ENCODE data around the gene FLYWCH1. TPM values are rescaled to one million over a fixed set of nuclear protein-coding genes. Genes with fewer than 3 reads are reported as not detected.

The FLYWCH1 gene
- total and polyA plus RNA-seq, 10 of the 15 experiments (the other 5 are each of a cell fraction or from before 2014, with no cell fraction given) = 0.47 to 33.8 (median 11.2) TPM

DNA sequence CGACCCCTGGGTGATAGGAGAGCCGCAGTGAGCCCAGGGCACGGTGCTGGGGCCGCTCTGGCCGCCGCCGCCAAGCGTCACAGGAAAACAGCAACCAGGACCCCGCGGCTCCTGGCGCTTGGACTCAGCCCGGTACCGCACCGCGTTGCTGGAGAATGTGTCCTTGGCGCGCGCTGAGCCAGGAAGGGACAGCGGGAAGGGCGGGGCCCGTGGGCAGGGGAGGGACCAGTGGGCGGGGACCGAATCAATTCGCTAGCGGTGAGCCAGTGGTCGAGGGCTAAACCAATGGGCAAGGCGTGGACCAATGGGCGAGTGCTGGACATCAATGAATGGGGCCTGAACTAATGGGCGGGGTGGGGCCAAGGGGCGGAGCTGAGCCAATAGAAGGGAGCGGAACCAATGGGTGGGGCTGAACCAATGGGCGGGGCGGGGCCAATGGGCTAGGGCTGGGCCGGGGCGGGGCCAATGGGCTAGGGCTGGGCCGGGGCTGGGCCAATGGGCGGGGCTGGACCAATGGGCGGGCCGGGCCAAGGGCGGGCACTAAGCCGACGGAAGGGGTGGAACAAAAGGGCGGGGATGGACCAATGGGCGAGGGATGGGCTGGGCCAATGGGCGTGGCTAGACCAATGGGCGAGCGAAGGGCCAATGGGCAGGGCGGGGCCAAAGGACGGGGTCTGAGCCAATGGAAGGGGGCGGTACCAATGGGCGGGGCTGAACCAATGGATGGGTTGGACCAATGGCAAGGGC lies 6.3 kb upstream of the FLYWCH1 start:
- Histone ChIP-seq H3K79me2 (ENCODE audit: control insufficient read depth, insufficient read depth, low read length) (no peaks in the 10 kb centered on the region), H3K4me3 (peak overlapping the region; percentile 75), H4K20me1 (ENCODE audit: control insufficient read depth, insufficient read depth) (no peaks in the 10 kb centered on the region), H3K4me2 (ENCODE audit: control insufficient read depth, insufficient read depth) (peak overlapping the region; percentile 84), H3K4me1 (ENCODE audit: control insufficient read depth, insufficient read depth, low read length) (peaks cover 6% of the 10 kb centered on the region), H2AFZ (ENCODE audit: control insufficient read depth, low read depth, low read length) (peak overlapping the region; percentile 92), H3K9ac (ENCODE audit: control insufficient read depth, insufficient read depth, low read length) (peak overlapping the region; percentile 76), H3K36me3 (ENCODE audit: control insufficient read depth in 2 of 2, insufficient read depth in 2 of 2, low read length in 1 of 2) (no peaks in the 10 kb centered on the region), H3K27ac (ENCODE audit: control insufficient read depth, insufficient read depth) (peak overlapping the region; percentile 63; the same call in 1 of the 2 replicates), H3K27me3 (replicated peaks in 1 of 2; ENCODE audit: control insufficient read depth in 2 of 2, insufficient read depth in 2 of 2, low read length in 1 of 2) (no peaks in the 10 kb centered on the region), H3K9me3 (replicated peaks; ENCODE audit: control insufficient read depth, insufficient read depth, low read length) (no peaks in the 10 kb centered on the region)
- WGBS (ENCODE audit: insufficient coverage, insufficient replicate concordance, low lambda C conversion rate, missing lambda C conversion rate) = under 1% methylated on average over 46 of the region's 51 CpGs
- RAD21 ChIA-PET (ENCODE audit: unreplicated experiment) = interaction anchor here (0.6 to 1.2 kb wide), 6 partner anchors 15 to 133 kb away, joined by 3 to 8 read pairs (median 3); partner anchors contain the start of gene FLYWCH2
- CTCF ChIA-PET = interaction anchor here (0.7 to 4.3 kb wide), 8 partner anchors 8 to 750 kb away, joined by 3 to 29 read pairs (median 12); partner anchors contain the start of gene TRAF7
- intact Hi-C loops (cut with micrococcal nuclease; ENCODE audit: unreplicated experiment) (loop anchor here (2.0 to 5.0 kb wide), 4 partner anchors 13 to 77 kb away; partner anchors contain the start of genes FLYWCH2, KREMEN2 and PKMYT1), in situ Hi-C loops (cut with MboI) (no loop called here)
- ATAC-seq (peak; percentile 91), DNase-seq (ENCODE audit: low read depth, low spot score) (peak; percentile 94), FAIRE-seq (peak; percentile 97)
- SMC1A ChIA-PET (ENCODE audit: uncharacterized antibody, unreplicated experiment) = interaction anchor here (0.7 to 0.9 kb wide), 2 partner anchors 22 to 34 kb away, joined by 3 read pairs; partner anchors contain the start of gene FLYWCH2
- BruUV-seq (replicated peaks) = no TSS peak
- POLR2A ChIA-PET = interaction anchor here (0.6 to 2.6 kb wide), 4 partner anchors 11 to 62 kb away, joined by 3 to 12 read pairs (median 3); partner anchors contain the start of gene FLYWCH2
- TF ChIP-seq, protein P1, sequence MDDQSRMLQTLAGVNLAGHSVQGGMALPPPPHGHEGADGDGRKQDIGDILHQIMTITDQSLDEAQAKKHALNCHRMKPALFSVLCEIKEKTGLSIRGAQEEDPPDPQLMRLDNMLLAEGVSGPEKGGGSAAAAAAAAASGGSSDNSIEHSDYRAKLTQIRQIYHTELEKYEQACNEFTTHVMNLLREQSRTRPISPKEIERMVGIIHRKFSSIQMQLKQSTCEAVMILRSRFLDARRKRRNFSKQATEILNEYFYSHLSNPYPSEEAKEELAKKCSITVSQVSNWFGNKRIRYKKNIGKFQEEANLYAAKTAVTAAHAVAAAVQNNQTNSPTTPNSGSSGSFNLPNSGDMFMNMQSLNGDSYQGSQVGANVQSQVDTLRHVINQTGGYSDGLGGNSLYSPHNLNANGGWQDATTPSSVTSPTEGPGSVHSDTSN (IDR thresholded peaks at IDR 0.05; ENCODE audit: insufficient replicate concordance, low read depth, low read length) = peak; percentile 53
- TF ChIP-seq NBN (IDR thresholded peaks at IDR 0.05) (no peak), YBX1 (IDR thresholded peaks at IDR 0.05) (no peak), IRF4 (IDR thresholded peaks at IDR 0.05; ENCODE audit: low read depth, low read length) (no peak), BACH1 (IDR thresholded peaks at IDR 0.05; ENCODE audit: borderline replicate concordance) (no peak), ETV6 (conservative IDR thresholded peaks at IDR 0.05 in 1 of 2, IDR thresholded peaks at IDR 0.05 in 1 of 2; ENCODE audit: borderline replicate concordance in 1 of 2, low read depth in 1 of 2) (no peak), TCF12 (IDR thresholded peaks at IDR 0.05; ENCODE audit: low read depth, low read length) (peak; percentile 48; the same call in 1 of the 2 replicates), POLR2AphosphoS5 (IDR thresholded peaks at IDR 0.05; ENCODE audit: low read length) (peak; percentile 88), ASH2L (IDR thresholded peaks at IDR 0.05; ENCODE audit: borderline replicate concordance, low read depth) (no peak), SPI1 (IDR thresholded peaks at IDR 0.05; ENCODE audit: borderline replicate concordance, insufficient read depth, low read depth, low read length) (no peak), ZNF274 (IDR thresholded peaks at IDR 0.05; ENCODE audit: insufficient read depth, insufficient read length) (no peak), RBBP5 (conservative IDR thresholded peaks at IDR 0.05) (no peak)
- TF ChIP-seq, protein P2, sequence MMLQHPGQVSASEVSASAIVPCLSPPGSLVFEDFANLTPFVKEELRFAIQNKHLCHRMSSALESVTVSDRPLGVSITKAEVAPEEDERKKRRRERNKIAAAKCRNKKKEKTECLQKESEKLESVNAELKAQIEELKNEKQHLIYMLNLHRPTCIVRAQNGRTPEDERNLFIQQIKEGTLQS (IDR thresholded peaks at IDR 0.05; ENCODE audit: borderline replicate concordance, extremely low read depth, low read depth, low read length) = no peak
- TF ChIP-seq, protein P3, sequence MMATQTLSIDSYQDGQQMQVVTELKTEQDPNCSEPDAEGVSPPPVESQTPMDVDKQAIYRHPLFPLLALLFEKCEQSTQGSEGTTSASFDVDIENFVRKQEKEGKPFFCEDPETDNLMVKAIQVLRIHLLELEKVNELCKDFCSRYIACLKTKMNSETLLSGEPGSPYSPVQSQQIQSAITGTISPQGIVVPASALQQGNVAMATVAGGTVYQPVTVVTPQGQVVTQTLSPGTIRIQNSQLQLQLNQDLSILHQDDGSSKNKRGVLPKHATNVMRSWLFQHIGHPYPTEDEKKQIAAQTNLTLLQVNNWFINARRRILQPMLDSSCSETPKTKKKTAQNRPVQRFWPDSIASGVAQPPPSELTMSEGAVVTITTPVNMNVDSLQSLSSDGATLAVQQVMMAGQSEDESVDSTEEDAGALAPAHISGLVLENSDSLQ (IDR thresholded peaks at IDR 0.05) = peak; percentile 53; the same call in 1 of the 2 replicates
- TF ChIP-seq, protein P4, sequence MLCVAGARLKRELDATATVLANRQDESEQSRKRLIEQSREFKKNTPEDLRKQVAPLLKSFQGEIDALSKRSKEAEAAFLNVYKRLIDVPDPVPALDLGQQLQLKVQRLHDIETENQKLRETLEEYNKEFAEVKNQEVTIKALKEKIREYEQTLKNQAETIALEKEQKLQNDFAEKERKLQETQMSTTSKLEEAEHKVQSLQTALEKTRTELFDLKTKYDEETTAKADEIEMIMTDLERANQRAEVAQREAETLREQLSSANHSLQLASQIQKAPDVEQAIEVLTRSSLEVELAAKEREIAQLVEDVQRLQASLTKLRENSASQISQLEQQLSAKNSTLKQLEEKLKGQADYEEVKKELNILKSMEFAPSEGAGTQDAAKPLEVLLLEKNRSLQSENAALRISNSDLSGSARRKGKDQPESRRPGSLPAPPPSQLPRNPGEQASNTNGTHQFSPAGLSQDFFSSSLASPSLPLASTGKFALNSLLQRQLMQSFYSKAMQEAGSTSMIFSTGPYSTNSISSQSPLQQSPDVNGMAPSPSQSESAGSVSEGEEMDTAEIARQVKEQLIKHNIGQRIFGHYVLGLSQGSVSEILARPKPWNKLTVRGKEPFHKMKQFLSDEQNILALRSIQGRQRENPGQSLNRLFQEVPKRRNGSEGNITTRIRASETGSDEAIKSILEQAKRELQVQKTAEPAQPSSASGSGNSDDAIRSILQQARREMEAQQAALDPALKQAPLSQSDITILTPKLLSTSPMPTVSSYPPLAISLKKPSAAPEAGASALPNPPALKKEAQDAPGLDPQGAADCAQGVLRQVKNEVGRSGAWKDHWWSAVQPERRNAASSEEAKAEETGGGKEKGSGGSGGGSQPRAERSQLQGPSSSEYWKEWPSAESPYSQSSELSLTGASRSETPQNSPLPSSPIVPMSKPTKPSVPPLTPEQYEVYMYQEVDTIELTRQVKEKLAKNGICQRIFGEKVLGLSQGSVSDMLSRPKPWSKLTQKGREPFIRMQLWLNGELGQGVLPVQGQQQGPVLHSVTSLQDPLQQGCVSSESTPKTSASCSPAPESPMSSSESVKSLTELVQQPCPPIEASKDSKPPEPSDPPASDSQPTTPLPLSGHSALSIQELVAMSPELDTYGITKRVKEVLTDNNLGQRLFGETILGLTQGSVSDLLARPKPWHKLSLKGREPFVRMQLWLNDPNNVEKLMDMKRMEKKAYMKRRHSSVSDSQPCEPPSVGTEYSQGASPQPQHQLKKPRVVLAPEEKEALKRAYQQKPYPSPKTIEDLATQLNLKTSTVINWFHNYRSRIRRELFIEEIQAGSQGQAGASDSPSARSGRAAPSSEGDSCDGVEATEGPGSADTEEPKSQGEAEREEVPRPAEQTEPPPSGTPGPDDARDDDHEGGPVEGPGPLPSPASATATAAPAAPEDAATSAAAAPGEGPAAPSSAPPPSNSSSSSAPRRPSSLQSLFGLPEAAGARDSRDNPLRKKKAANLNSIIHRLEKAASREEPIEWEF (IDR thresholded peaks at IDR 0.05; ENCODE audit: insufficient replicate concordance, low read depth, low read length) = no peak
